Fibroblast of mammary gland (primary cell): Measurements from ENCODE around the gene KLC1.

Experiments
- DNase-seq: peaks from one replicate; pipeline ENCODE4 v3.0.0-alpha.2; 2010; ENCODE audit warnings: low read depth
- H3K4me3 ChIP-seq: 2 replicates; pipeline ENCODE4 v1.5.1; 2011; ENCODE audit warnings: low read depth, mild to moderate bottlenecking, low read length, moderate library complexity; ENCODE audit not compliant: control insufficient read depth
- CTCF ChIP-seq: conservative IDR thresholded peaks from 2 replicates; pipeline ENCODE4 v1.5.1; 2011; ENCODE audit warnings: low read depth, low read length, inconsistent platforms; ENCODE audit not compliant: control insufficient read depth, insufficient read depth

The KLC1 gene

GRCh38 chr14:103746701-103747100 is 117.7 kb downstream of the KLC1 start:
- H3K4me3 ChIP-seq, result no peak overlapping the region
- no peak for TF ChIP-seq CTCF
- peak; percentile 76 for DNase-seq

DNA sequence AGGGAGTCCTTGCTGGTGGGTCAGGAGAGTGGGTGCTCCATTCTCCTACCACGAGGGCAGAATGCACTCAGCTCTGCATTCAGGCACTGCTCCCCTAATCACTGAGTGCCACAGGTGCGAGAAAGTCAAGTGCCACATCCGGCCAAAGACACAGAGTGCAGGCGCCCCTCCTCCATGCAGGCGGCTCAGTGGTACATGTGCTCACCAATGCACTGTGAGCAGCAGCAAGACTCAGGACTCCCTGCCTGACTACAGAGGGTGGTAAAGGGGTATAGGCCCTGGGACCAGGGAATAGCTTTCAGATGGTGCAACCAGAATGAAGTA is 119.5 kb downstream of the KLC1 start:
- no peak overlapping the region for H3K4me3 ChIP-seq
- no peak for TF ChIP-seq CTCF
- DNase-seq, result no peak

GRCh38 chr14:103749452-103749851 is 120.4 kb downstream of the KLC1 start:
- no peak for DNase-seq
- no peak for TF ChIP-seq CTCF
- H3K4me3 ChIP-seq, result no peak overlapping the region

DNA sequence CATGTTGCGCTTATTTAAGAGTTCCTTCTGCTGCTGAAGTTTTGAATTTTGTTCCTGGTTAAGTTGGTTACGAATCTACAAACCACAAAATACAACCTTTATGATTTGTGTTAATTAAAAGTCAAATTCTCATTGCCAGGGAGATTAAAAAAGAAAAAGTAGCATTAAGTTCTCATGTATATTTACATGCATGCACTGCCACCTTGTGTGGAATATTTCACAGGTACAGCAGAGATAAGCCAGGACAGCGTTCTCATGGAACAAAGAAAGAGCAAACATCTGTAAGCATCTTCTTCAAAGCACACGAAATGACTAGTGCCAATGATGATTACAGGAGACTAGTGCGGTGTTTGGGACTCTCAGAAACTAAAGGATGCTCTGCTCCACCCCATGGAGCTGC is 120.8 kb downstream of the KLC1 start:
- no peak for TF ChIP-seq CTCF
- no peak for DNase-seq
- H3K4me3 ChIP-seq, result no peak overlapping the region
